GM12892 (cell line): ENCODE measurements around the gene TFG.

Experiments
- DNase-seq: peaks from one replicate; pipeline ENCODE4 v3.0.0; 2011; ENCODE audit not compliant: insufficient read length
- FAIRE-seq: peaks from 2 replicates; lab custom pipeline; 2011; peaks lifted over from hg19 to GRCh38; lab: Jason Lieb, UNC
- POLR2A ChIP-seq: IDR thresholded peaks from 2 replicates; pipeline ENCODE4 v1.6.1; 2011; ENCODE audit warnings: low read depth, low read length, control low read depth
- POLR2AphosphoS5 ChIP-seq: IDR thresholded peaks from 2 replicates; pipeline ENCODE4 v1.6.1; 2011; ENCODE audit warnings: low read depth, low read length, control low read depth
- TAF1 ChIP-seq: IDR thresholded peaks from 2 replicates; pipeline ENCODE4 v1.6.1; 2011; ENCODE audit warnings: low read depth, mild to moderate bottlenecking, control low read depth, low read length, borderline replicate concordance

Gene TFG

DNA sequence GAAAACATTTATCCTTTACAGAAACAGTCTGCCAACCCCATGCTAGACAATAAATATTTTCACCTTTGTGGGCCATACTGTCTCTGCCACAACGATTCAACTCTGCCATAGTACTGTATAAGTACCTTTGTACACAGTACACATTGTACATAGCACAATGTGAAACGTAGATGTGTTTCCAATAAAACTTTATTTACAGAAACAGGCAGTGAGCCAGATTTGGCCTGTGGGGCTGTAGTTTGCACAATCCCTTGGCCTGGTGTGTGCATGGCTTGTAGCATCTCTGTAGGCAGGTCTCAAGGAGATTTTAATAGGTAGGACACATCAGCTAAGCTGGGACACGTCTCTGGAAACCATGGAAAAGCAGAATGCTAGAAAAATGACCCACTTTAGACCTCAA, 74.3 kb downstream of the TFG start:
- no peak for TF ChIP-seq TAF1
- no peak for TF ChIP-seq POLR2A
- no peak for TF ChIP-seq POLR2AphosphoS5
- DNase-seq (no peak), FAIRE-seq (no peak)

DNA sequence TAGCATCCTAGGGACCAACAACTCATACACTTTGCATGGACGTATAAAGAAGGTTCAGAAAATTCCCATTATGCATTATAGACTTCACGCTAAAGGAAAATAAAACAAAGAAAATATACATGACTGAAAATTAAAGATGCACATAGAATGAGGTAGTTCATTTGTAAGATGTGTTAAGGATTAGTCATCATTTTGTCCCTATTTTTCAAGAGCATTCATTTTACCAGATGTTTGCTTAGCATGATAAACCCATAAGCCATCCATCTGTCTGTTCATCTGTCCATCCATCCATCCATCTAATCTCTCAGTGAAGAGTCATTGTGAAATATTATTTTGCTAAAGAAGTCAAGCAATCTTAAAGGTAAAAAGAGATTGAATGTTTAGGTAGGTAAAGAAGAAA, 80.3 kb downstream of the TFG start:
- FAIRE-seq, result no peak
- no peak for DNase-seq
- TF ChIP-seq POLR2AphosphoS5 (no peak), POLR2A (no peak), TAF1 (no peak)

DNA sequence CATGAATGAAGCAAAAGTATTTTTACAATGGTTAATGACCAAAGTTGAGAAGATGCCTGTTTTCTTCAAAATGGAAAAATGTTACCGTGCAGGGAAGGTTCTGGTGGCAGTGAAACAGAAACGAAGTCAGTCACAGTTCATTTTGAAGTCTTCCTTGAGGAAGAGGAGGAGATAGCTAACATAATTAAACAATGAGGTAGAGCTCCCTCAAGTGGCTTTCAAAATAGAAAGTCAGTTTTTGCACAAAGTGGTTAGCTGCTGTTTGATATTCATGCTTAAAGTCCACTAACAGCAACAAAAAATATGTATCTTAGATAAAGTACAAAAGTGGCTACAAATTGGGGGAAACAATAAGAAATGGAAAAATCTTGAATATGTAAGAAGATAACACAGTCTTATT, 87.3 kb downstream of the TFG start:
- FAIRE-seq (no peak), DNase-seq (no peak)

DNA sequence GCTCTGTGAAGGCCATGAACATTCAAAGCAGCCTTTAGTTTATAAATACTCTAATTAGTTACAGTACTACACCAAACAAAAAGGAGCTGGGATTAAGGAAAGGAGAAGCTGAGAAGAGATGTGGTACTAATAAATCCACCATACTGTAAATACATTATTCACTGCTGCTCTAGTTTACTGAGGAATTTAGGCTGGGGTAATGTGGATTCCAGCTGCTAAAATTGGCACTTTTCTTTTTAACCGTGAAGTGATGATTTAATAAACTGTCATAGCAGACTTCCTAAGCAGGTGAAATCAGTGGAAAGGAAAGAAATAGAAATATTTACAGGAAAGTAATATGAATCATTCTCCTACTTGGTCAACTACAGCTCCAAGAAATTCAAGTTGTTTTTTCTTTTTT, 88.7 kb downstream of the TFG start:
- TF ChIP-seq TAF1, result no peak
- no peak for TF ChIP-seq POLR2A
- no peak for TF ChIP-seq POLR2AphosphoS5
- FAIRE-seq, result no peak
- DNase-seq, result no peak

More for the DNA sequence above, 87.3 kb downstream of the TFG start:
- TF ChIP-seq POLR2A (no peak), TAF1 (no peak), POLR2AphosphoS5 (no peak)
